GM18907 (cell line): ENCODE data around the gene SLC4A7.
"Not testable (repeated sequence)": the region's sequence is repeated elsewhere in the genome, so short reads cannot be mapped to it uniquely, and the experiment has no call there.

Experiments
- ATAC-seq: cut with Tn5 transposase; IDR thresholded peaks from one replicate; pipeline ENCODE4 v1.9.1; 2021; ENCODE audit warnings: mild to moderate bottlenecking, moderate library complexity; ENCODE audit not compliant: unreplicated experiment

The SLC4A7 gene

DNA sequence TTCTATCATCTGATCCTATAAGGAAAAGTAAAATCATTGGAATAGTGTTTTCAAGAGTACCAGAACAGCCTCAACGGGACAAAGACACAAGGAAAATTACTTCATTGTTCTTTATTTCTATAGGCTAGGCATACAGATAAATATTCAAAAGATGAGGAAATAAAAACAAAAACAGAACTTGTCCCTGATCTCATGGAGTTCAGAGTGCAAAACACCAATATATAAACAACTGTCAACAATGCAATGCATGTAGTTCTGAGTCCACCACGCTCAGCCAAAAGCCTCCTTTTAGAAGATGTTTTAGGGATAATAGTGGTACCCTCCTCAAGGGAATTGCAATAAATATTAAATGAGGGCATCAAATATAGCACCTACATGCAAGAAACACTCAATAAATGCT, 4.6 kb upstream of the SLC4A7 start:
- ATAC-seq = no peak

DNA sequence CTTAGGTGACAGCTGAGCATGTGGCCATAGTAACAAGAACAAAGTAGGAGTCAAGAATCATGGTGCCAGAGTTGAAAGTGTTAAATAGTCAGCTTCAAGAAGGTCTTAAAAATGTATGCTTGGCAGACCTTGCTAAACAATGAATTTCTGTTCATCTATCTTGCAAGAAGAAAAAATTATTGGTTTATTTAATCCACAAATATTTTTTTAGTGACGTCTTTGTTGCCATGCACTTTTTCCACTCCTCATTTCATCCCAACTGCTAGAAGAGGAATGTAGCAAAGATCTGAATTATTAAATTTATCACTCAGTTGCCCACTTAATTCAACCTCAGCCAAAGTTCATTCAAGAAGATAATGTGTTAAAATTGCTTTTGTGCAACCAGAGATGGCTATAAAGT, 3.2 kb upstream of the SLC4A7 start:
- no peak for ATAC-seq

- ATAC-seq = no peak
Measured at GRCh38 chr3:27486336-27486735, 2.2 kb upstream of the SLC4A7 start.

- no peak for ATAC-seq
Measured at GRCh38 chr3:27485866-27486265, 1.7 kb upstream of the SLC4A7 start.

- ATAC-seq = peak; percentile 24
Measured at GRCh38 chr3:27483117-27484014, 818 bp downstream of the SLC4A7 start.

- ATAC-seq = no peak
Measured at GRCh38 chr3:27479806-27480543, 4.2 kb downstream of the SLC4A7 start.

GRCh38 chr3:27471923-27472550, 12.1 kb downstream of the SLC4A7 start:
- ATAC-seq = no peak

DNA sequence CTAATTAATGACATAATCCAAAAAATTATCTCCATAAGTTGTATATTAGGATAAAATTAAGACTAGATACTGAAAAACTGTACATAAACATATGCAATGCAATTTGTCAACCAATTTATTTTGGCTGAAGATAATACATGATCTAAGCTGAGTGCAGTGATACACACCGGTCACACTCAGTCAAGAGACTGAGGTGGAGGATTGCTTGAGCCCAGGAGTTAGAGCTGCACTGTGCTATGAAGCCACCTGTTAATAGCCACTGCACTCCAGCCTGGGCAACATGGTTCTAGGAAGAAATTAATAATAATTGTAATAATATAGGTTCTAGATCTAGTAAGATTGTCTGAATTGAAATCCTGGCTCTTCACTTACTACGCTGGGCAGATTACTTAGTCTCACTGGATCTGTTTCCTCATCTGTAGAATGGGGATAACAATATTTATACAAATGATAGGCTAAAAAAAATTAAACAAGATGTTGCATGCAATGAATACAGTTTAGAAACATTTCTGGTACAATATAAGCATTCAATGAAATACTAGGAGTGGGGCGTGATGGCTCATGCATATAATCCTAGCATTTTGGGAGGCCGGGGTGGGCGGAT, 15.8 kb downstream of the SLC4A7 start:
- ATAC-seq = no peak

- ATAC-seq = peak; percentile 91
Measured at GRCh38 chr3:27467545-27467944, 16.6 kb downstream of the SLC4A7 start.

DNA sequence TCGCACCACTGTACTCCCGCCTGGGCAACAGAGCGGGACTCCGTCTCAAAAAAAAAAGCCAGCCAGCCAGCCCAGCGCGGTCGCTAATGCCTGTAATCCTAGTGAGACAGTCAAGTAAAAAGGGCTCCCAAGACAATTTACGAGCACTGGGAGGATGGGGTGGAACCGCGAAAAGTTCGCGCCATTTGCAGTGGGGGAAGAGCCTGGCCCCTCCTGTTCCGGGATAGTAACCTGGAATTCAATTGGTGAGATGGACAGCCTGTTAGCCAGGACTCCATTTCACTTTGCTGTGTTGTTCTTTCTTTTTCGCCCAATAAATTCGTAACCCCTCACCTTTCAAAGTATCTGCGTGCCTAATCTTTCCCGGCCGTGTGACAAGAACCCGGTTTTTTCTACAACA, 19.5 kb downstream of the SLC4A7 start:
- no peak for ATAC-seq

DNA sequence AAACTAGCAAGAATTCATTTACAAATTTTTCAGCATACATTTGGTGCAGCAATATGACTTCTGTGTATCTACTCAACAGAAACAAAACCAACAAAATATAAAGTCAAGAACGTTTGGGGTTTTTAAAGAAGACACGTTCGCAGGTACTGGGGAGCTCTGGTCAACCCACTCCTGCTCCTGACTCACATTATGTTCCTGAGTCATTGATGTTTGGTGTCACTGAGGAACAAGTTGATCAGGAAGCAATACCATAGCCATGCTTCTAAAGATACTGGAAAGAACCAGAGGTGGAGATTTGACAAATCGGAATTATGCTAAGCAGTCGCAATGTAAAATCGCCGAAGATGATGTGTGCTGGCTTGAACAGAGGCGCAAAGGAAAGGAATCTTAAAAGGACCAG, 22.0 kb downstream of the SLC4A7 start:
- no peak for ATAC-seq

DNA sequence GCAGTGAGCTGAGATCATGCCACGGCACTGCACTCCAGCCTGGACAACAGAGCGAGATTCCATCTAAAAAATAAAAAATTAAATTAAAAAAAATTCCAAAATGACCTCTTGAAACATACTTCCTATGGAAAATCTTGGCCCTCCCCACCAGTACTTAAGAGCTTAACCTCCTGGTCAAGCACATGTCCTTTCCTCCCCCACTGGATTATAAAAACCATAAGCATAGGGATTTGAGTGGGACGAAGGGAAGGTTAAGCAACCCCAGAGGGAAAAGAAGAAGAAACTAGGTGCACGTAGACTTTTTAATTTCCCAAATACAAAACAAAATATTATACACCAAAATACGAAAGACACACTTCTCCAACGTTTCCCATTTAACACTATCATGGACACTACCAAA, 25.3 kb downstream of the SLC4A7 start:
- ATAC-seq = no peak

GRCh38 chr3:27456554-27456953, 27.6 kb downstream of the SLC4A7 start:
- ATAC-seq = no peak

DNA sequence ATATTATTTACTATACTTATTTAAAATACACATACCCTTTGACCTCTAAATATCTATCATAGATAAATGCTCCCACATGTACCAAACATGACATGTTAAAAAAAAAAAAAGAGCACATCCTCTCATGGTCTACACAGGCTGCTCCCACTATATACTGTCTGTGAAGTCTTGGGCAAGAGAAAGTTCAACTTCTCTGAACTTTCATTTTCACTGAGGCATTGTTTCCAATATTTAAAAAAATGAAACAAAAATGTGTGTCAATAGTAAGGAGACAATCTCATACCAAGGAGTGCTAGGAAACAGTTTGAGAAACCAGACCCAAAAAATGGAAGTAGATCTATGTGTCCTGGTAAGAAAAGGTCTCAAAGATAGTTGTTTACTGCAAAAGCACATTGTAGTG, 29.3 kb downstream of the SLC4A7 start:
- ATAC-seq = peak; percentile 68

DNA sequence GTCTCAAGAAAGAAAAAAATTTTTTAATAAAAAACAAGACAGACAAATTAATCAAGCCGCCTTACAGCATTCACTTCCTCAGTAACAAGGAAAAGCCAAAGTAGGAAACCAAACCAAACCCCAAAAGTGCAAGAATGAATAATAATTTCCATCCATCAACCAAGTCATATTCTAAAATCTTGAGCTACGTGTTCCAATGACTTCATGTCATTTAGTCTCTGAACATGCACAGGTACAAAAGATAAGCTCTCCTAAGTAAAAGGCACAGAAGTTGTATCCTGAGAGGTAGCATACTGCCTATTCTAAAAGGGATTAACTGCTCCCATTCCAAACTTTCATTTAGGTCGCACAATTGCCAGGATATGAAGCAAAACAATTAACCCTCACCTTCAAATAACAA, 29.7 kb downstream of the SLC4A7 start:
- ATAC-seq = no peak

DNA sequence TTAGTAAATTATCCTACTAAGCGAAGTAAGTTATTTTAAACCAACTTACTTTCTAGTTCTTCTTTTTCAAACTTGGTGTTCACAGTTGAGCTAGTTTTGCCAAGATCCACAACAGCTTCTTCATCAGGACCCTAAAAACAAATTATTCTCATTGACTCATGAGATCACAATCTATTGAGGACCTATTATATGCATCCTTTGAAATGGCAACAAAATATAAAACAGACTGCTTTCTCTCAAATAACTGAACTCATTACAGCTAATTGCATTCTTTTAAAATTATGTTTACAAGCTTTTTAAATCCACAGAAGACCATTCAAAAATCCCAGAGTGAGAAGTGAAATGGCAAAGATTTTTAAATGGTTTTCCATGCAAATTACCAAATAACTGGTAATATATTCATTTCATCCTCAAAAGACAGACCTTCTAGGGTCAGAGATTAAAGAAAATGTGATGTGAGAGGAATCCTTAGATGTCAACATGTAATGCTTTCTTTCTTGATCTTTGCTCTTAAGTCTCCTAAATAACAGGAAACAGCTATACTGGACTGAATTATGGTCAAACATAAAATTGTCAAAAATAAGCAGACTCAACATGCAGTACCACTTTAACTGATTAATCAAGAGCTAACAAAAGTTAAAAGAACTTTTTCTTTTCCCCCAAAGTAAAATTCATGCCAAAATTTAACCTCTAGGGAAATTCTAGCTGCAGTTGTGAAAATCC, 31.7 kb downstream of the SLC4A7 start:
- no peak for ATAC-seq

DNA sequence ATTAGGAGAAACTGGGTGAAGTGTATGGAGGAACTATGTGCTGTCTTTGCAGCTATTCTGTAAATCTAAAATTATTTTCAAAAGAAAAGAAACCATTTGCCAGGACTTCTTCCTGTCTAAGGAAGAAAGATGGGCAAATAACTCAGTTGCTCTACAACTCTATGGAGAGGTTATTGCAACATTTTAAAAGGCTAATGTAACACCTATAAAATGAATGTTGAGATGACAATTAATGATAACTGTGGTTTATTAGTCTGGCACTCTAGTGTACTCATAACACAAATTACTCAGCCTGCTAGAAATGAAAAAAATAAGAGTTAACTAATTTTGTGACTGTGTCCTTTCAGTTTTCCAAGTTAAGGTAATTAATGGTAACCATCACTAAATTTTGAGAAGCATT, 32.3 kb downstream of the SLC4A7 start:
- ATAC-seq = no peak

DNA sequence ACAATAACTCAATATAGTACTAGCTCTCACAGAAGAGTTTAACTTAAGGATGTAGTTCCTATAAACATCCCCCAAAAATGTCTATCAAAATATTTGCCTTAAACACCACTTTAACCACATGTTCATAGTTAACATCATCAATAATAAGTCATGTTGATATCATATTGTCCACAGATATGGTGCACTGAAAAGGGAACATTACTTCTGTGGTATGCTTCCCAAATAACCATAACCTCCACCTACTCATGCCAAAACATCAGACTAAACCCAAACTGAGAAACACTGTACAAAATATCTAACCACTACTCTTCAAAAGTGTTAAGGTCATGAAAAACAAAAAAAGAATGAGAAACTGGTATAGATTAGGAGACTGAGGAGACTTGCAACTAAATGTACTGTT, 32.9 kb downstream of the SLC4A7 start:
- ATAC-seq = no peak

GRCh38 chr3:27449530-27450150, 34.5 kb downstream of the SLC4A7 start:
- no peak for ATAC-seq

GRCh38 chr3:27442995-27443394, 41.2 kb downstream of the SLC4A7 start:
- ATAC-seq = not testable (repeated sequence)
